Activated CD4-positive, alpha-beta memory T cell treated with anti-CD3 and anti-CD28 coated beads for 36 hours (primary cell): ENCODE data around the gene AHRR. TPM values are rescaled to one million over a fixed set of nuclear protein-coding genes. Genes with fewer than 3 reads are reported as not detected.
A peak's percentile ranks its signal among the peaks of the same experiment; 100 is the strongest.
"Not testable (repeated sequence)": the region's sequence is repeated elsewhere in the genome, so short reads cannot be mapped to it uniquely, and the experiment has no call there.

Experiments
- CTCF ChIA-PET: fragments of 350-600 bp; sonication (Branson Sonifier 250); formaldehyde crosslinking; loops from one replicate; lab custom pipeline; 2021; ENCODE audit warnings: antibody characterized with exemption, inconsistent platforms; lab: Charles Lee
- POLR2A ChIA-PET: fragments of 350-600 bp; sonication (Branson Sonifier 250); formaldehyde crosslinking; loops from one replicate; lab custom pipeline; 2021; ENCODE audit warnings: antibody characterized with exemption; lab: Charles Lee
- DNase-seq: peaks from one replicate; pipeline ENCODE4 v3.0.0-alpha.2; 2020
- H3K27ac Mint-ChIP-seq: one replicate; pipeline ENCODE4 v1.8.0; 2021; ENCODE audit warnings: mixed read lengths
- H3K27me3 Mint-ChIP-seq: one replicate; pipeline ENCODE4 v1.8.0; 2021; ENCODE audit warnings: mixed read lengths
- H3K36me3 Mint-ChIP-seq: one replicate; pipeline ENCODE4 v1.8.0; 2021; ENCODE audit warnings: mixed read lengths
- H3K4me1 Mint-ChIP-seq: one replicate; pipeline ENCODE4 v1.8.0; 2021; ENCODE audit warnings: low read depth, mixed read lengths
- H3K4me3 Mint-ChIP-seq: one replicate; pipeline ENCODE4 v1.8.0; 2021; ENCODE audit warnings: mild to moderate bottlenecking, mixed read lengths
- H3K9me3 Mint-ChIP-seq: one replicate; pipeline ENCODE4 v1.8.0; 2021; ENCODE audit warnings: mixed read lengths
- intact Hi-C: fragments of 100-400 bp; cut with micrococcal nuclease; formaldehyde crosslinking; loops from one replicate; pipeline ENCODE4 v1.15.1; 2023
- total RNA-seq, 2 experiments: library from RNA; stranded (reverse); gene quantifications; one replicate each; pipeline ENCODE4 v1.2.3, GENCODE V29; 2021

Gene AHRR
- total RNA-seq, 2 experiments from 2014 or later, result 16.7 to 16.8 TPM

- Mint-ChIP-seq H3K4me1 (peaks cover 25% of the 10 kb centered on the region), H3K36me3 (peaks cover 21% of the 10 kb centered on the region), H3K4me3 (no peak overlapping the region), H3K27me3 (no peaks in the 10 kb centered on the region), H3K9me3 (peaks cover 13% of the 10 kb centered on the region), H3K27ac (no peak overlapping the region)
- ChIA-PET CTCF (no interaction called here), POLR2A (no interaction called here)
- intact Hi-C loops, result no loop called here
- no peak for DNase-seq
Observed at GRCh38 chr5:389891-390622, 68.5 kb downstream of the AHRR start.

GRCh38 chr5:390623-391491 is 69.3 kb downstream of the AHRR start:
- H3K4me3 Mint-ChIP-seq, result no peak overlapping the region
- H3K27ac Mint-ChIP-seq, result no peak overlapping the region
- H3K36me3 Mint-ChIP-seq, result peaks cover 14% of the 10 kb centered on the region
- CTCF ChIA-PET, result no interaction called here
- H3K4me1 Mint-ChIP-seq, result peaks cover 25% of the 10 kb centered on the region
- peaks cover 5% of the 10 kb centered on the region for H3K9me3 Mint-ChIP-seq
- POLR2A ChIA-PET, result no interaction called here
- no peaks in the 10 kb centered on the region for H3K27me3 Mint-ChIP-seq
- intact Hi-C loops, result no loop called here
- no peak for DNase-seq

GRCh38 chr5:392431-392988 is 71.0 kb downstream of the AHRR start:
- H3K27ac Mint-ChIP-seq, result peak overlapping the region; percentile 93
- intact Hi-C loops, result loop anchor here (1.0 kb wide), 2 partner anchors 13 to 58 kb away; no protein-coding TSS in a partner anchor
- DNase-seq, result peak; percentile 94
- H3K36me3 Mint-ChIP-seq, result peaks cover 6% of the 10 kb centered on the region
- H3K4me3 Mint-ChIP-seq, result peak overlapping the region; percentile 71
- ChIA-PET CTCF (interaction anchor here (1.0 kb wide), 2 partner anchors 9 to 76 kb away, joined by 3 read pairs; no protein-coding TSS in a partner anchor), POLR2A (interaction anchor here (1.0 to 1.9 kb wide), 4 partner anchors 11 to 24 kb away, joined by 3 to 14 read pairs (median 4); no protein-coding TSS in a partner anchor)
- no peaks in the 10 kb centered on the region for H3K27me3 Mint-ChIP-seq
- H3K9me3 Mint-ChIP-seq, result no peaks in the 10 kb centered on the region
- peaks cover 25% of the 10 kb centered on the region for H3K4me1 Mint-ChIP-seq

- no peaks in the 10 kb centered on the region for H3K9me3 Mint-ChIP-seq
- intact Hi-C loops, result no loop called here
- peaks cover 6% of the 10 kb centered on the region for H3K36me3 Mint-ChIP-seq
- no peak for DNase-seq
- POLR2A ChIA-PET, result interaction anchor here (0.6 to 1.9 kb wide), 2 partner anchors 15 to 53 kb away, joined by 3 to 14 read pairs; no protein-coding TSS in a partner anchor
- CTCF ChIA-PET, result no interaction called here
- peaks cover 25% of the 10 kb centered on the region for H3K4me1 Mint-ChIP-seq
- H3K4me3 Mint-ChIP-seq, result peak overlapping the region; percentile 71
- no peaks in the 10 kb centered on the region for H3K27me3 Mint-ChIP-seq
- peak overlapping the region; percentile 93 for H3K27ac Mint-ChIP-seq
Observed at GRCh38 chr5:393846-394275, 72.3 kb downstream of the AHRR start.

- intact Hi-C loops, result no loop called here
- no peak for DNase-seq
- H3K27ac Mint-ChIP-seq, result no peak overlapping the region
- ChIA-PET POLR2A (no interaction called here), CTCF (no interaction called here)
- H3K27me3 Mint-ChIP-seq, result peaks cover 2% of the 10 kb centered on the region
- H3K4me3 Mint-ChIP-seq, result no peak overlapping the region
- peaks cover 31% of the 10 kb centered on the region for H3K4me1 Mint-ChIP-seq
- H3K9me3 Mint-ChIP-seq, result no peaks in the 10 kb centered on the region
- H3K36me3 Mint-ChIP-seq, result peaks cover 6% of the 10 kb centered on the region
Observed at GRCh38 chr5:394671-395155, 73.2 kb downstream of the AHRR start.

GRCh38 chr5:395156-395920 is 73.8 kb downstream of the AHRR start:
- H3K9me3 Mint-ChIP-seq, result no peaks in the 10 kb centered on the region
- ChIA-PET CTCF (no interaction called here), POLR2A (no interaction called here)
- H3K27me3 Mint-ChIP-seq, result peaks cover 8% of the 10 kb centered on the region
- H3K4me3 Mint-ChIP-seq, result no peak overlapping the region
- intact Hi-C loops, result no loop called here
- H3K27ac Mint-ChIP-seq, result no peak overlapping the region
- peaks cover 36% of the 10 kb centered on the region for H3K4me1 Mint-ChIP-seq
- H3K36me3 Mint-ChIP-seq, result peaks cover 11% of the 10 kb centered on the region
- DNase-seq, result no peak

GRCh38 chr5:395921-396530 is 74.5 kb downstream of the AHRR start:
- peaks cover 34% of the 10 kb centered on the region for H3K4me1 Mint-ChIP-seq
- H3K4me3 Mint-ChIP-seq, result no peak overlapping the region
- H3K27me3 Mint-ChIP-seq, result peaks cover 12% of the 10 kb centered on the region
- POLR2A ChIA-PET, result no interaction called here
- intact Hi-C loops, result no loop called here
- CTCF ChIA-PET, result no interaction called here
- H3K27ac Mint-ChIP-seq, result no peak overlapping the region
- peaks cover 11% of the 10 kb centered on the region for H3K36me3 Mint-ChIP-seq
- no peak for DNase-seq
- no peaks in the 10 kb centered on the region for H3K9me3 Mint-ChIP-seq

GRCh38 chr5:396531-396961 is 75.0 kb downstream of the AHRR start:
- H3K4me1 Mint-ChIP-seq, result peaks cover 33% of the 10 kb centered on the region
- no peaks in the 10 kb centered on the region for H3K9me3 Mint-ChIP-seq
- intact Hi-C loops, result no loop called here
- H3K27ac Mint-ChIP-seq, result no peak overlapping the region
- H3K36me3 Mint-ChIP-seq, result peaks cover 11% of the 10 kb centered on the region
- no peak overlapping the region for H3K4me3 Mint-ChIP-seq
- DNase-seq, result no peak
- ChIA-PET POLR2A (no interaction called here), CTCF (no interaction called here)
- H3K27me3 Mint-ChIP-seq, result peaks cover 16% of the 10 kb centered on the region

GRCh38 chr5:398141-398474 is 76.6 kb downstream of the AHRR start:
- H3K4me3 Mint-ChIP-seq, DNase-seq, H3K27ac Mint-ChIP-seq, POLR2A ChIA-PET, H3K9me3 Mint-ChIP-seq, CTCF ChIA-PET, intact Hi-C loops, H3K36me3 Mint-ChIP-seq: not testable (repeated sequence)
- Mint-ChIP-seq H3K4me1 (peaks cover 37% of the 10 kb centered on the region), H3K27me3 (peaks cover 29% of the 10 kb centered on the region)

- Mint-ChIP-seq H3K4me3 (no peak overlapping the region), H3K36me3 (peaks cover 5% of the 10 kb centered on the region), H3K27ac (peak overlapping the region; percentile 73), H3K9me3 (no peaks in the 10 kb centered on the region), H3K4me1 (peaks cover 32% of the 10 kb centered on the region), H3K27me3 (peaks cover 30% of the 10 kb centered on the region)
- no peak for DNase-seq
- intact Hi-C loops, result no loop called here
- ChIA-PET CTCF (interaction anchor here (1.4 kb wide), 1 partner anchor 24 kb away, joined by 5 read pairs; no protein-coding TSS in a partner anchor), POLR2A (interaction anchor here (1.4 kb wide), 1 partner anchor 19 kb away, joined by 4 read pairs; no protein-coding TSS in a partner anchor)
Observed at GRCh38 chr5:398475-399295, 77.2 kb downstream of the AHRR start.
